Mesenchymal stem cell (in vitro differentiated cells and primary cell): ENCODE data around the gene CACNA1C.

ENCODE experiments used
- DNase-seq: peaks from one replicate; pipeline ENCODE4 v3.0.0-alpha.2; 2013
- H2AFZ ChIP-seq: one replicate; pipeline ENCODE4 v1.6.1; 2013; ENCODE audit warnings: low read depth, mild to moderate bottlenecking, control low read depth, inconsistent platforms, low read length, moderate library complexity
- H2AK5ac ChIP-seq: 2 replicates; pipeline ENCODE4 v1.6.1; 2013; ENCODE audit warnings: low read length, moderate library complexity, mild to moderate bottlenecking, inconsistent platforms; ENCODE audit not compliant: severe bottlenecking
- H2BK120ac ChIP-seq: one replicate; pipeline ENCODE4 v1.6.1; 2013; ENCODE audit warnings: low read depth, mild to moderate bottlenecking, inconsistent platforms, low read length, moderate library complexity
- H2BK12ac ChIP-seq, 2 experiments: one replicate each; pipeline ENCODE4 v1.6.1; 2013; ENCODE audit warnings: inconsistent platforms in 2 of 2, low read length in 2 of 2, mild to moderate bottlenecking in 2 of 2, moderate library complexity in 2 of 2, control low read depth in 1 of 2
- H2BK15ac ChIP-seq: one replicate; pipeline ENCODE4 v1.6.1; 2013; ENCODE audit warnings: mild to moderate bottlenecking, low read depth, inconsistent platforms; ENCODE audit not compliant: poor library complexity, severe bottlenecking
- H2BK5ac ChIP-seq: 2 replicates; pipeline ENCODE4 v1.6.1; 2013; ENCODE audit warnings: low read depth, mild to moderate bottlenecking, low read length, control low read depth, inconsistent platforms; ENCODE audit not compliant: poor library complexity, severe bottlenecking
- H3K14ac ChIP-seq, 2 experiments: one replicate each; pipeline ENCODE4 v1.6.1; 2013; ENCODE audit warnings: inconsistent platforms in 2 of 2, low read length in 2 of 2, control low read depth in 1 of 2, mild to moderate bottlenecking in 1 of 2, moderate library complexity in 1 of 2
- H3K18ac ChIP-seq, 2 experiments: one replicate each; pipeline ENCODE4 v1.6.1; 2013; ENCODE audit warnings: inconsistent platforms in 2 of 2, low read length in 2 of 2, control low read depth in 1 of 2, low read depth in 1 of 2, mild to moderate bottlenecking in 1 of 2
- H3K23ac ChIP-seq, 2 experiments: one replicate each; pipeline ENCODE4 v1.6.1; 2013; ENCODE audit warnings: inconsistent platforms in 2 of 2, low read length in 2 of 2, mild to moderate bottlenecking in 2 of 2, moderate library complexity in 2 of 2, control low read depth in 1 of 2
- H3K27ac ChIP-seq: 2 replicates; pipeline ENCODE4 v1.5.1; 2013; ENCODE audit warnings: mild to moderate bottlenecking, moderate library complexity, low read length, control low read depth, inconsistent platforms; ENCODE audit not compliant: poor library complexity, severe bottlenecking
- H3K27me3 ChIP-seq, 2 experiments: 2 replicates each; pipeline versions ENCODE4 v1.6.1 to v1.7.0; 2013; ENCODE audit warnings: low read length in 2 of 2, mild to moderate bottlenecking in 2 of 2, moderate library complexity in 2 of 2, control low read depth in 1 of 2, inconsistent platforms in 1 of 2; ENCODE audit not compliant: control insufficient read depth in 1 of 2, insufficient read depth in 1 of 2
- H3K36me3 ChIP-seq, 2 experiments: 2 replicates each; pipeline versions ENCODE4 v1.6.1 to v1.7.0; 2013; ENCODE audit warnings: low read length in 2 of 2, control low read depth in 1 of 2, inconsistent platforms in 1 of 2, low read depth in 1 of 2, mild to moderate bottlenecking in 1 of 2; ENCODE audit not compliant: insufficient read depth in 2 of 2, control insufficient read depth in 1 of 2
- H3K4ac ChIP-seq, 2 experiments: one replicate each; pipeline ENCODE4 v1.6.1; 2013; ENCODE audit warnings: inconsistent platforms in 2 of 2, low read length in 2 of 2, mild to moderate bottlenecking in 2 of 2, moderate library complexity in 2 of 2, control low read depth in 1 of 2, low read depth in 1 of 2
- H3K4me1 ChIP-seq: 2 replicates; pipeline ENCODE4 v1.6.1; 2013; ENCODE audit warnings: low read depth, low read length, control low read depth; ENCODE audit not compliant: control insufficient read depth, insufficient read depth
- H3K4me2 ChIP-seq: 2 replicates; pipeline ENCODE4 v1.6.1; 2013; ENCODE audit warnings: low read length, mild to moderate bottlenecking, inconsistent platforms; ENCODE audit not compliant: poor library complexity, severe bottlenecking
- H3K4me3 ChIP-seq, 2 experiments: 2 replicates each; pipeline versions ENCODE4 v1.5.1 to v1.7.0; 2013; ENCODE audit warnings: low read length in 2 of 2, mild to moderate bottlenecking in 2 of 2, control low read depth in 1 of 2, low read depth in 1 of 2; ENCODE audit not compliant: insufficient read depth in 1 of 2
- H3K79me1 ChIP-seq: replicated peaks from 2 replicates; pipeline ENCODE4 v1.6.1; 2013; ENCODE audit warnings: mild to moderate bottlenecking, control low read depth, low read length, inconsistent platforms; ENCODE audit not compliant: poor library complexity, severe bottlenecking
- H3K9ac ChIP-seq: 2 replicates; pipeline ENCODE4 v1.7.0; 2013; ENCODE audit warnings: mild to moderate bottlenecking, low read length, moderate library complexity
- H3K9me3 ChIP-seq: 2 replicates; pipeline ENCODE4 v1.7.0; 2013; ENCODE audit warnings: mild to moderate bottlenecking, low read length; ENCODE audit not compliant: control insufficient read depth
- H4K8ac ChIP-seq: one replicate; pipeline ENCODE4 v1.6.1; 2013; ENCODE audit warnings: inconsistent platforms, mild to moderate bottlenecking, low read length, moderate library complexity
- H4K91ac ChIP-seq: one replicate; pipeline ENCODE4 v1.6.1; 2013; ENCODE audit warnings: mild to moderate bottlenecking, low read length, inconsistent platforms
- WGBS: methylation state at CpG from one replicate; pipeline ENCODE4 v1.1.7; 2013; ENCODE audit warnings: mixed read lengths; 5-methylcytosine and 5-hydroxymethylcytosine counted together

CACNA1C gene

GRCh38 chr12:2299206-2299605 is 246.4 kb downstream of the CACNA1C start:
- Histone ChIP-seq H3K27me3 (peaks cover 0 to 11% of the 10 kb centered on the region in 2 experiments), H4K91ac (no peak overlapping the region), H3K4me1 (peaks cover 20% of the 10 kb centered on the region), H3K36me3 (no peaks in the 10 kb centered on the region), H2BK120ac (no peak overlapping the region), H3K23ac (no peak overlapping the region), H3K79me1 (no peaks in the 10 kb centered on the region), H3K27ac (no peak overlapping the region), H2BK5ac (no peak overlapping the region), H3K14ac (no peak overlapping the region), H3K4ac (no peak overlapping the region), H3K4me3 (no peak overlapping the region), H3K18ac (no peak overlapping the region), H3K9me3 (no peaks in the 10 kb centered on the region), H3K4me2 (no peak overlapping the region), H3K9ac (no peak overlapping the region), H2BK12ac (no peak overlapping the region), H2AFZ (no peak overlapping the region), H4K8ac (no peak overlapping the region), H2BK15ac (no peak overlapping the region), H2AK5ac (no peak overlapping the region)
- WGBS, result 82% methylated on average over 5 of the region's 6 CpGs
- no peak for DNase-seq

GRCh38 chr12:2300168-2300567 is 247.4 kb downstream of the CACNA1C start:
- Histone ChIP-seq H3K79me1 (no peaks in the 10 kb centered on the region), H3K23ac (no peak overlapping the region), H3K27me3 (peaks cover 0 to 11% of the 10 kb centered on the region in 2 experiments), H3K27ac (no peak overlapping the region), H3K9ac (no peak overlapping the region), H3K18ac (no peak overlapping the region), H2AK5ac (no peak overlapping the region), H3K4ac (no peak overlapping the region), H4K8ac (no peak overlapping the region), H3K9me3 (no peaks in the 10 kb centered on the region), H2BK15ac (no peak overlapping the region), H3K4me2 (no peak overlapping the region), H2AFZ (no peak overlapping the region), H3K4me1 (peaks cover 12% of the 10 kb centered on the region), H3K14ac (no peak overlapping the region), H3K4me3 (no peak overlapping the region), H2BK120ac (no peak overlapping the region), H2BK12ac (no peak overlapping the region), H3K36me3 (no peaks in the 10 kb centered on the region), H2BK5ac (no peak overlapping the region), H4K91ac (no peak overlapping the region)
- WGBS, result over 99% methylated on average over 5 of the region's 6 CpGs
- DNase-seq, result no peak

- Histone ChIP-seq H3K27me3 (peaks cover 0 to 11% of the 10 kb centered on the region in 2 experiments), H4K91ac (no peak overlapping the region), H3K27ac (no peak overlapping the region), H3K4me3 (no peak overlapping the region), H2BK12ac (no peak overlapping the region), H2BK120ac (no peak overlapping the region), H4K8ac (no peak overlapping the region), H3K9me3 (no peaks in the 10 kb centered on the region), H2BK15ac (peak overlapping the region; percentile 49), H2BK5ac (no peak overlapping the region), H3K79me1 (no peaks in the 10 kb centered on the region), H3K4me1 (peaks cover 11% of the 10 kb centered on the region), H2AK5ac (no peak overlapping the region), H3K23ac (no peak overlapping the region), H3K4me2 (no peak overlapping the region), H3K9ac (peak overlapping the region; percentile 58), H2AFZ (no peak overlapping the region), H3K18ac (no peak overlapping the region), H3K36me3 (no peaks in the 10 kb centered on the region), H3K4ac (no peak overlapping the region), H3K14ac (no peak overlapping the region)
- no peak for DNase-seq
- 91% methylated on average over 10 of the region's 11 CpGs for WGBS
These were observed 248.1 kb downstream of the CACNA1C start for GRCh38 chr12:2300886-2301285.

GRCh38 chr12:2301531-2302461 is 249.0 kb downstream of the CACNA1C start:
- no peak overlapping the region for H2AFZ ChIP-seq
- H3K18ac ChIP-seq, result peak overlapping the region; percentile 59 to 74
- peak overlapping the region; percentile 12 for H2BK15ac ChIP-seq
- peaks cover 0 to 11% of the 10 kb centered on the region in 2 experiments for H3K27me3 ChIP-seq
- H2BK120ac ChIP-seq, result no peak overlapping the region
- peak overlapping the region in 1 of 2 experiments; percentile 26 for H3K14ac ChIP-seq
- H3K4me1 ChIP-seq, result peaks cover 13% of the 10 kb centered on the region
- DNase-seq, result peak; percentile 52
- peak overlapping the region; percentile 30 for H3K27ac ChIP-seq
- peak overlapping the region; percentile 58 for H3K9ac ChIP-seq
- H3K23ac ChIP-seq, result peak overlapping the region in 1 of 2 experiments; percentile 27
- no peak overlapping the region for H3K4me2 ChIP-seq
- no peaks in the 10 kb centered on the region for H3K79me1 ChIP-seq
- peak overlapping the region; percentile 24 to 40 for H3K4ac ChIP-seq
- peak overlapping the region; percentile 52 for H4K91ac ChIP-seq
- H2BK12ac ChIP-seq, result peak overlapping the region; percentile 6 to 64
- no peak overlapping the region for H2AK5ac ChIP-seq
- 87% methylated on average over 14 of the region's 14 CpGs for WGBS
- H2BK5ac ChIP-seq, result no peak overlapping the region
- H4K8ac ChIP-seq, result peak overlapping the region; percentile 39
- H3K9me3 ChIP-seq, result no peaks in the 10 kb centered on the region
- H3K36me3 ChIP-seq, result no peaks in the 10 kb centered on the region
- peak overlapping the region in 1 of 2 experiments; percentile 32 for H3K4me3 ChIP-seq
